BE2C (cell line): ENCODE data around the gene PDHX.
"Not testable (repeated sequence)": the region's sequence is repeated elsewhere in the genome, so short reads cannot be mapped to it uniquely, and the experiment has no call there.

Experiments
- DNase-seq: peaks from one replicate; pipeline ENCODE4 v3.0.0-alpha.2; 2020
- H3K27me3 ChIP-seq: fragments of 250-450 bp; sonication (Bioruptor Pico); 2 replicates; pipeline ENCODE4 v1.5.1; 2020; ENCODE audit warnings: mild to moderate bottlenecking
- H3K36me3 ChIP-seq: fragments of 250-450 bp; sonication (Bioruptor Pico); 2 replicates; pipeline ENCODE4 v1.5.1; 2020; ENCODE audit warnings: mild to moderate bottlenecking
- H3K4me1 ChIP-seq: fragments of 250-450 bp; sonication (Bioruptor Pico); 2 replicates; pipeline ENCODE4 v1.5.1; 2020
- H3K4me3 ChIP-seq: 2 replicates; pipeline ENCODE4 v1.5.1; 2011; ENCODE audit warnings: low read depth, low read length
- H3K9me3 ChIP-seq: fragments of 250-450 bp; sonication (Bioruptor Pico); 2 replicates; pipeline ENCODE4 v1.5.1; 2020
- CTCF ChIP-seq: IDR thresholded peaks from 2 replicates; pipeline ENCODE4 v1.5.1; 2012; ENCODE audit warnings: mild to moderate bottlenecking, low read depth, low read length

PDHX gene

GRCh38 chr11:34905666-34906065 lies 10.8 kb upstream of the PDHX start:
- Histone ChIP-seq H3K9me3 (no peaks in the 10 kb centered on the region), H3K4me3 (no peak overlapping the region), H3K4me1 (no peaks in the 10 kb centered on the region), H3K27me3 (no peaks in the 10 kb centered on the region), H3K36me3 (no peaks in the 10 kb centered on the region)
- DNase-seq: no peak
- no peak for TF ChIP-seq CTCF

GRCh38 chr11:34907934-34908593 lies 8.4 kb upstream of the PDHX start:
- Histone ChIP-seq H3K4me3 (no peak overlapping the region), H3K9me3 (no peaks in the 10 kb centered on the region), H3K36me3 (no peaks in the 10 kb centered on the region), H3K27me3 (no peaks in the 10 kb centered on the region), H3K4me1 (no peaks in the 10 kb centered on the region)
- no peak for DNase-seq
- TF ChIP-seq CTCF: no peak

- no peak for DNase-seq
- Histone ChIP-seq H3K9me3 (no peaks in the 10 kb centered on the region), H3K27me3 (no peaks in the 10 kb centered on the region), H3K4me1 (no peaks in the 10 kb centered on the region), H3K4me3 (no peak overlapping the region), H3K36me3 (no peaks in the 10 kb centered on the region; the same call in 1 of the 2 replicates)
- no peak for TF ChIP-seq CTCF
These were observed 7.0 kb upstream of the PDHX start for GRCh38 chr11:34909415-34909814.

- no peaks in the 10 kb centered on the region; the same call in 1 of the 2 replicates for H3K36me3 ChIP-seq
- no peaks in the 10 kb centered on the region for H3K27me3 ChIP-seq
- H3K4me1 ChIP-seq: no peaks in the 10 kb centered on the region
- no peak for DNase-seq
- H3K9me3 ChIP-seq: no peaks in the 10 kb centered on the region
- TF ChIP-seq CTCF: no peak
- no peak overlapping the region for H3K4me3 ChIP-seq
These were observed 6.5 kb upstream of the PDHX start for GRCh38 chr11:34909955-34910354.

- no peaks in the 10 kb centered on the region for H3K9me3 ChIP-seq
- DNase-seq: no peak
- H3K36me3 ChIP-seq: no peaks in the 10 kb centered on the region; the same call in 1 of the 2 replicates
- no peak overlapping the region for H3K4me3 ChIP-seq
- no peaks in the 10 kb centered on the region for H3K4me1 ChIP-seq
- no peak for TF ChIP-seq CTCF
- no peaks in the 10 kb centered on the region for H3K27me3 ChIP-seq
These were observed 5.6 kb upstream of the PDHX start for GRCh38 chr11:34910817-34911216.

- Histone ChIP-seq H3K4me3 (no peak overlapping the region), H3K9me3 (no peaks in the 10 kb centered on the region), H3K27me3 (no peaks in the 10 kb centered on the region), H3K36me3 (no peaks in the 10 kb centered on the region; the same call in 1 of the 2 replicates), H3K4me1 (no peaks in the 10 kb centered on the region)
- no peak for TF ChIP-seq CTCF
- no peak for DNase-seq
These were observed 4.7 kb upstream of the PDHX start for GRCh38 chr11:34911676-34912075.

GRCh38 chr11:34913556-34913955 lies 2.9 kb upstream of the PDHX start:
- H3K9me3 ChIP-seq, DNase-seq, H3K4me1 ChIP-seq, H3K36me3 ChIP-seq, H3K27me3 ChIP-seq, H3K4me3 ChIP-seq: not testable (repeated sequence)
